Activated CD4-positive, alpha-beta T cell treated with anti-CD3 and anti-CD28 coated beads for 36 hours (primary cell): Measurements from ENCODE around the gene GPX5. TPM values are rescaled to one million over a fixed set of nuclear protein-coding genes. Genes with fewer than 3 reads are reported as not detected.

Experiments used
- ATAC-seq: fragments of 200-7000 bp; cut with Tn5 transposase; one replicate; pipeline ENCODE4 v1.10.0; 2021; ENCODE audit warnings: mild to moderate bottlenecking, moderate library complexity
- CTCF ChIA-PET: fragments of 350-600 bp; sonication (Branson Sonifier 250); formaldehyde crosslinking; loops from one replicate; lab custom pipeline; 2021; ENCODE audit warnings: antibody characterized with exemption; lab: Charles Lee
- POLR2A ChIA-PET: fragments of 350-600 bp; sonication (Branson Sonifier 250); formaldehyde crosslinking; loops from one replicate; lab custom pipeline; 2021; ENCODE audit warnings: antibody characterized with exemption, inconsistent platforms; lab: Charles Lee
- DNase-seq: peaks from one replicate; pipeline ENCODE4 v3.0.0-alpha.2; 2020
- H3K27ac Mint-ChIP-seq: one replicate; pipeline ENCODE4 v1.8.0; 2021; ENCODE audit warnings: mixed read lengths
- H3K27me3 Mint-ChIP-seq: one replicate; pipeline ENCODE4 v1.8.0; 2021; ENCODE audit warnings: mixed read lengths
- H3K36me3 Mint-ChIP-seq: one replicate; pipeline ENCODE4 v1.8.0; 2021; ENCODE audit warnings: low read depth, mixed read lengths
- H3K4me1 Mint-ChIP-seq: one replicate; pipeline ENCODE4 v1.8.0; 2021; ENCODE audit warnings: mixed read lengths
- H3K4me3 Mint-ChIP-seq: one replicate; pipeline ENCODE4 v1.8.0; 2021; ENCODE audit warnings: mild to moderate bottlenecking, moderate library complexity, mixed read lengths
- H3K9me3 Mint-ChIP-seq: one replicate; pipeline ENCODE4 v1.8.0; 2021; ENCODE audit warnings: low read depth, mixed read lengths
- intact Hi-C, 2 experiments: fragments of 100-400 bp; cut with DNase I in 1 of 2; cut with micrococcal nuclease in 1 of 2; formaldehyde crosslinking; loops; one replicate each; pipeline versions ENCODE4 v1.14.2 to v1.15.1; 2022 to 2024; cut with DNase I, micrococcal nuclease
- total RNA-seq, 2 experiments: library from RNA; stranded (reverse); gene quantifications; one replicate each; pipeline ENCODE4 v1.2.3, GENCODE V29; 2021

Gene GPX5
- total RNA-seq, 2 experiments from 2014 or later = not detected

DNA sequence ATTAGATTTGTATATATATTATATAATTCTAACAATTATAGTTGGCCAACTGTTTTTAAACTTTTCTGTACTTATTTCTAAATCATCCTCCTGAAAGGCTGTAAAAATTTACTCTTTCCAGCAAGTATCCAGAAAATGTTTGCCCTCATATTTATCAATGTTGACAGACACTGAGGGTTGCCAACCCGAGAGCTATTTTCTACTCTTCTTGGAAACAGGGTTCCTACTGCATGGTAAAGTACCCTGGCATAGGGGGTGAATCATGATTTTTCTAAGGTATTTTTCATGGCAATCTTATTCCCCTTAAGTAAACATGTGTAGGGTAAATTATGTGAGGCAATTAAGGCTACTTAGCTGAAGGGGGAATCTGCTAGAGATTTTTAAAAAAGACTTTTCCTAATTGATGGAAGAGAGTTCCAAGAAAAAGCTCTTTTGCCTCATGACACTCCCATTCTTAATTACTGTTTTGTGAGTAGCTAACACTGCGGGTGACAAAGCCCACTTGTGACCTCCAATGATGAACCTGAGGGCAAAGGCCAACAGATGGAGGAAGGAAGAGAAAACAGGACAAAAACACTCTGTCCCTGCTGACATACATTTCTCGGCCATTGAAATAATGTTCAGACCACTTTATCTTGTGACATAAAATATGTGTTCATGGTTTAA lies 37.9 kb downstream of the GPX5 start:
- CTCF ChIA-PET = interaction anchor here (0.6 to 1.3 kb wide), 2 partner anchors 18 to 50 kb away, joined by 3 read pairs; no protein-coding TSS in a partner anchor
- H3K4me1 Mint-ChIP-seq = no peaks in the 10 kb centered on the region
- H3K9me3 Mint-ChIP-seq = no peaks in the 10 kb centered on the region
- ATAC-seq (no peak), DNase-seq (no peak)
- H3K4me3 Mint-ChIP-seq = no peak overlapping the region
- POLR2A ChIA-PET = no interaction called here
- intact Hi-C loops = no loop called here
- H3K27me3 Mint-ChIP-seq = peaks cover 30% of the 10 kb centered on the region
- no peak overlapping the region for H3K27ac Mint-ChIP-seq
- no peaks in the 10 kb centered on the region for H3K36me3 Mint-ChIP-seq

- peaks cover 35% of the 10 kb centered on the region for H3K27me3 Mint-ChIP-seq
- no peaks in the 10 kb centered on the region for H3K36me3 Mint-ChIP-seq
- no peak for ATAC-seq
- ChIA-PET POLR2A (no interaction called here), CTCF (interaction anchor here (0.6 kb wide), 1 partner anchor 32 kb away, joined by 3 read pairs; no protein-coding TSS in a partner anchor)
- no peak overlapping the region for H3K4me3 Mint-ChIP-seq
- no peaks in the 10 kb centered on the region for H3K4me1 Mint-ChIP-seq
- no peak overlapping the region for H3K27ac Mint-ChIP-seq
- no peak for DNase-seq
- no peaks in the 10 kb centered on the region for H3K9me3 Mint-ChIP-seq
- intact Hi-C loops = no loop called here
These were observed 40.3 kb downstream of the GPX5 start for GRCh38 chr6:28565823-28566526.

DNA sequence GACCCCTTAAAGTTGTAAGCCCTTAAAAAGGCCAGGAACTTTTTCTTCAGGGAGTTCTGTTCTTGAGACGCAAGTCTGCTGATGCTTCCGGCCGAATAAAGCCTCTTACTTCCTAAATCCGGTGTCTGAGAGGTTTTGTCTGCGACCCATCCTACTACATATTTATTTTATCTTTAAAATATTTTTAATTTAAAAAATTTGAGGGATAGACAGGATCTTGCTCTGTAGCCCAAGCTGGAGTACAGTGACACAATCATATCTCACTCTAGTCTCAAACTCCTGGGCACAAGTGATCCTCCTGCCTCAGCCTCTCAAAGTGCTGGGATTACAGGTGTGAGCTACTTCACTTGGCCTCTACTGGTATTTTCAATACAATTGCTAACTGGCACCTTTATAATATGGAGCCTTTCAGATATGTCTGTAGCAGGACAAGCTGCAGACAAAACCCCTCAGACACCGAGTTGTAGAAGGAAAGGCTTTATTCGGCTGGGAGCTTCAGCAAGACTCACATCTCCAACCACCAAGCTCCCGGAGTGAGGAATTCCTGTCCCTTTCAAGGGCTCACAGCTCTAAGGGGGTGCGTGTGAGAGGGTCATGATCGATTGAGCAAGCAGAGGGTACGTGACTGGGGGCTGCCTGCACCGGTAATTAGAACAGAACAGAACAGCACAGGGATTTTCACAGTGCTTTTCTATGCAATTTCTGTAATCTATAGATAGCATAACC lies 41.0 kb downstream of the GPX5 start:
- intact Hi-C loops = no loop called here
- Mint-ChIP-seq H3K4me1 (no peaks in the 10 kb centered on the region), H3K36me3 (no peaks in the 10 kb centered on the region), H3K9me3 (no peaks in the 10 kb centered on the region), H3K27me3 (peaks cover 34% of the 10 kb centered on the region), H3K4me3 (no peak overlapping the region), H3K27ac (no peak overlapping the region)
- ChIA-PET POLR2A (no interaction called here), CTCF (no interaction called here)
- ATAC-seq (no peak), DNase-seq (no peak)

DNA sequence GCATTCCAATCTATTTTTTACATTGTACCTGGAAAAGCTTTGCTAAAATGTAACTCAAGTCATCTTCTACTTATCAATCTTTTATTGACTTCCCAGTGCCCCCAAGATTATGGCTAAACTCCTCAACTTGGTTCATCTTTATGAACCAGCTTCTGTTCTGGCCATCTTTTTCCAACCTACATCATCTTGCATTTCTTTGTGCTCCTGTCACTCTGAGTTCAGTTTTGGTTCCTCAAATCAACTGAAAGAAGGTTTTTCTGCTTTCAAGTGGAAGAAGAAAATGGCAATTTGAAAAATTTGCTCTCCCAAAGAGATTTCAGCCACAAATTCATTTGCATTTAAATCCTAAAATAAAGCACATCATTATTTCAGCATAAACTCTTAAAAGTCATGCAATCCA lies 41.8 kb downstream of the GPX5 start:
- intact Hi-C loops = no loop called here
- DNase-seq (no peak), ATAC-seq (no peak)
- Mint-ChIP-seq H3K9me3 (no peaks in the 10 kb centered on the region), H3K27ac (no peak overlapping the region), H3K4me1 (no peaks in the 10 kb centered on the region), H3K36me3 (no peaks in the 10 kb centered on the region), H3K27me3 (peaks cover 34% of the 10 kb centered on the region), H3K4me3 (no peak overlapping the region)
- CTCF ChIA-PET = interaction anchor here (0.7 kb wide), 1 partner anchor 71 kb away, joined by 3 read pairs; no protein-coding TSS in a partner anchor
- POLR2A ChIA-PET = no interaction called here

- no peaks in the 10 kb centered on the region for H3K4me1 Mint-ChIP-seq
These were observed 42.9 kb downstream of the GPX5 start for GRCh38 chr6:28568515-28569108.

DNA sequence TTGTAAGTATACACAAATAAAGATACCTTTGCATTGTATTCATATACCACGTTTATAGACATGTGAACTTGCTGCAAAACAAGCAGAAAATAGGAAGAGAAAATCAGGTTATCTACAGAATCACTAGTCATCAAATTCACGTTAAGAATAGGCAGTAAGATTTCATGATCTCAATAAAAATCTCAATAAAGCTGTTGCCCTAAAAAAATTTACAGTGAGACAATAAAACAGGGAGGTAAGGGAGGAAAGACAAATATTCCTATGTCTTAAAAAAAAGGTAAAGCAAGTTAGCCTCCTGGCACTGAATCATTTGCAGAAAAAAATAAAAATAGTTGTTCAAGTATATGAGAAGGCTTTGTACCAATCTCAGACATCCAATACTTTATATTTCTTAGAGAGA lies 44.1 kb downstream of the GPX5 start:
- CTCF ChIA-PET = no interaction called here
- Mint-ChIP-seq H3K36me3 (no peaks in the 10 kb centered on the region), H3K9me3 (no peaks in the 10 kb centered on the region), H3K27ac (no peak overlapping the region), H3K27me3 (peaks cover 35% of the 10 kb centered on the region), H3K4me1 (no peaks in the 10 kb centered on the region), H3K4me3 (no peak overlapping the region)
- intact Hi-C loops = no loop called here
- ATAC-seq (no peak), DNase-seq (no peak)
- POLR2A ChIA-PET = no interaction called here

More at GRCh38 chr6:28568515-28569108, 42.9 kb downstream of the GPX5 start:
- Mint-ChIP-seq H3K9me3 (no peaks in the 10 kb centered on the region), H3K4me3 (no peak overlapping the region), H3K36me3 (no peaks in the 10 kb centered on the region), H3K27me3 (peaks cover 34% of the 10 kb centered on the region), H3K27ac (no peak overlapping the region)
- no peak for ATAC-seq
- intact Hi-C loops = no loop called here
- DNase-seq = no peak
- ChIA-PET CTCF (no interaction called here), POLR2A (no interaction called here)

GRCh38 chr6:28580475-28580874 lies 54.8 kb downstream of the GPX5 start:
- ATAC-seq (no peak), DNase-seq (no peak)
- Mint-ChIP-seq H3K4me1 (no peaks in the 10 kb centered on the region), H3K9me3 (no peaks in the 10 kb centered on the region), H3K36me3 (peaks cover 4% of the 10 kb centered on the region), H3K27ac (no peak overlapping the region), H3K4me3 (no peak overlapping the region), H3K27me3 (peaks cover 22% of the 10 kb centered on the region)
- ChIA-PET POLR2A (no interaction called here), CTCF (interaction anchor here (0.6 to 1.5 kb wide), 3 partner anchors 9 to 434 kb away, joined by 3 to 5 read pairs (median 3); no protein-coding TSS in a partner anchor)
- intact Hi-C loops = loop anchor here in 1 of 2 experiments (10.0 kb wide), 2 partner anchors 86 to 446 kb away; no protein-coding TSS in a partner anchor

DNA sequence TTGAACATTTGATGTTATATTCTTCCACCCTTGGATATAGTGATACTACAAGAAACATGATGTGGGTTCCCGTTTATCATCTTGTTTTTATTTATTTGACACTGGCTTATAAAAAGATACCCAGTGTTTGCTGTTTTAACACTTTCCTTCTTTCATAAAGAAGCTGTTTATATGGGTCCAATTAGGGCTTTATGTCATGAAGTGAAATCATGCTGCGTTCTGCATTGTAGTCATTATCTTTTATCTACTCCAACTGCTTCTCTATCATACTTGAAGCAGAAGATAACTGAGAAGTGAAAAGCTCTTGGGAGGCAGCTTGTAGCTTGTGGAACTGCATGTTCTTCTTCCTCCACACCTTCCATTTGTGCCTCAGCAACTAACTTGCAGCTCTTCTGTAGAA lies 57.8 kb downstream of the GPX5 start:
- Mint-ChIP-seq H3K4me3 (no peak overlapping the region), H3K9me3 (peaks cover 2% of the 10 kb centered on the region), H3K27me3 (peaks cover 28% of the 10 kb centered on the region), H3K36me3 (no peaks in the 10 kb centered on the region), H3K27ac (no peak overlapping the region), H3K4me1 (peaks cover 18% of the 10 kb centered on the region)
- ChIA-PET POLR2A (no interaction called here), CTCF (interaction anchor here (1.2 kb wide), 1 partner anchor 255 kb away, joined by 4 read pairs; no protein-coding TSS in a partner anchor)
- DNase-seq (no peak), ATAC-seq (no peak)
- intact Hi-C loops = loop anchor here in 1 of 2 experiments (10.0 kb wide), 2 partner anchors 89 to 449 kb away; no protein-coding TSS in a partner anchor

Other genes with a start within 250 kb of the GPX5 start
- gene PGBD1, start 244.3 kb upstream of the GPX5 start, total RNA-seq = 1 to 10 TPM; 1.5 to 1.6 TPM
- gene ZSCAN31, start 189.7 kb upstream of the GPX5 start, total RNA-seq = 1 to 10 TPM; 1.3 to 1.8 TPM
- 1 to 10 TPM; 2.2 to 3.1 TPM for gene ZKSCAN3, start 175.9 kb upstream of the GPX5 start, total RNA-seq
- 1 to 10 TPM; 6.9 to 7.6 TPM for gene ZSCAN12, start 126.1 kb upstream of the GPX5 start, total RNA-seq
- 1 to 10 TPM; 1.9 to 2.9 TPM for gene ZSCAN23, start 82.4 kb upstream of the GPX5 start, total RNA-seq
- not detected for gene GPX6, start 10.1 kb upstream of the GPX5 start, total RNA-seq